ENCODE measurements around the gene BCO2.

DNA sequence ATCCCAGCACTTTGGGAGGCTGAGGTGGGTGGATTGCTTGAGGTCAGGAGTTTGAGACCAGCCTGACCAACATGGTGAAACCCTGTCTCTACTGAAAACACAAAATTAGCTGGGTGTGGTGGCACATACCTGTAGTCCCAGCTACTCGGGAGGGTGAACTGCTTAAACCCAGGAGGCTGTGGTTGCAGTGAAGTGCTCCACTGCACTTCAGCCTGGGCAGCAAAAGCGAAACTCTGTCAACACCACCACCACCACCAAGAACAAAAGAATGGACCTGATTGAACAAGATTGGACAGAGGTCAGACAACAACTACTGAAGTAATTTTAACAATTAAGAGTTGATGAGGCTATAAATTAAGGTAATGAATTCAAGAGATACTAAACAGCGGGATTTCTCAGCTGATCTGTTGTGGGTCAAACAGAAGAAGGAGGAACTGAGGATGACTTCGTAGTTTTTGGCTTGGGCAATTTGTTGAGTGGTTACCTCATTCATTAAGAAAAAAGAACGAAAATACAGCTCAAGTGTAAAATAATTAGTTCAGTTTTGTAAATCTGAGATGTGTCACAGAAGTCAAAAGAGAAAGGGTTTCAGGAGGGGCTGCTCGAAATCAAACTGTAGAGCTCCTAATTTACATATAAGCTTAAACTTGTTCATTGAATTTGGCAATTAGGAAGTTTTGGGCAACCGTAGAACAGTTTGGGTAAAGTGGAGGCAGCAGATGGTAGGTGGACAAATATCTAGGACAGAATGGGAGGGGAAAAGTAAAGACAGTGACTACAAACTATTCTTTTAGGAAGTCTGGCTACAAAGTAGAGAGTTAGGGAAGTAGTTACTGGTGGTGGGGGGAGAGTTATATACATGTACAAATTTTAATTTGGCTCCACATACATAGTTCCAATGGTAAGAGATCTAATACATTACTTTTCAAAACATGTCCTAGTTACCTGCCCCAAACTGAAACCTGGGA, 15.9 kb upstream of the BCO2 start:
- no peak for TF ChIP-seq POLR2A (IDR thresholded peaks at IDR 0.05)
- TF ChIP-seq, protein P1, sequence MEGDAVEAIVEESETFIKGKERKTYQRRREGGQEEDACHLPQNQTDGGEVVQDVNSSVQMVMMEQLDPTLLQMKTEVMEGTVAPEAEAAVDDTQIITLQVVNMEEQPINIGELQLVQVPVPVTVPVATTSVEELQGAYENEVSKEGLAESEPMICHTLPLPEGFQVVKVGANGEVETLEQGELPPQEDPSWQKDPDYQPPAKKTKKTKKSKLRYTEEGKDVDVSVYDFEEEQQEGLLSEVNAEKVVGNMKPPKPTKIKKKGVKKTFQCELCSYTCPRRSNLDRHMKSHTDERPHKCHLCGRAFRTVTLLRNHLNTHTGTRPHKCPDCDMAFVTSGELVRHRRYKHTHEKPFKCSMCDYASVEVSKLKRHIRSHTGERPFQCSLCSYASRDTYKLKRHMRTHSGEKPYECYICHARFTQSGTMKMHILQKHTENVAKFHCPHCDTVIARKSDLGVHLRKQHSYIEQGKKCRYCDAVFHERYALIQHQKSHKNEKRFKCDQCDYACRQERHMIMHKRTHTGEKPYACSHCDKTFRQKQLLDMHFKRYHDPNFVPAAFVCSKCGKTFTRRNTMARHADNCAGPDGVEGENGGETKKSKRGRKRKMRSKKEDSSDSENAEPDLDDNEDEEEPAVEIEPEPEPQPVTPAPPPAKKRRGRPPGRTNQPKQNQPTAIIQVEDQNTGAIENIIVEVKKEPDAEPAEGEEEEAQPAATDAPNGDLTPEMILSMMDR (IDR thresholded peaks at IDR 0.05) = no peak
- no peak for TF ChIP-seq POLR2AphosphoS5 (IDR thresholded peaks at IDR 0.05)

Measured in breast epithelium (tissue), 3 donors.